B cell (primary cell): Measurements from ENCODE around the gene VPS9D1. TPM values are rescaled to one million over a fixed set of nuclear protein-coding genes. Genes with fewer than 3 reads are reported as not detected.

Experiments
- ATAC-seq: fragments of 200-7000 bp; cut with Tn5 transposase; one replicate; pipeline ENCODE4 v1.10.0; 2021; ENCODE audit warnings: low read depth, mild to moderate bottlenecking, moderate number of reproducible peaks, moderate library complexity
- CTCF ChIA-PET: fragments of 350-600 bp; sonication (Branson Sonifier 250); formaldehyde crosslinking; loops from one replicate; lab custom pipeline; 2021; ENCODE audit warnings: antibody characterized with exemption, inconsistent platforms; lab: Charles Lee
- POLR2A ChIA-PET: fragments of 350-600 bp; sonication (Branson Sonifier 250); formaldehyde crosslinking; loops from one replicate; lab custom pipeline; 2021; ENCODE audit warnings: antibody characterized with exemption; lab: Charles Lee
- DNase-seq: peaks from one replicate; pipeline ENCODE4 v3.0.0; 2013
- H2AFZ ChIP-seq: 2 replicates; pipeline ENCODE4 v1.6.1; 2012; ENCODE audit warnings: mild to moderate bottlenecking, low read depth, low read length; ENCODE audit not compliant: insufficient read depth, poor library complexity, severe bottlenecking
- H3K27ac ChIP-seq, 2 donors: 1 replicate in 1 of 2; 2 replicates in 1 of 2; pipeline ENCODE4 v1.5.1; 2012 to 2013; ENCODE audit warnings: low read length in 2 of 2, mild to moderate bottlenecking in 2 of 2, moderate library complexity in 1 of 2
- H3K27me3 ChIP-seq, 4 experiments: fragments of 200-600 bp in 1 of 4; sonication (generic) in 1 of 4; replicated peaks in 1 of 4; 1 replicate in 2 of 4; 2 replicates in 2 of 4; pipeline versions ENCODE4 v1.6.1 to v1.7.0; 2013 to 2016; ENCODE audit warnings: low read length in 3 of 4, mild to moderate bottlenecking in 2 of 4, mixed read lengths in 1 of 4, moderate library complexity in 1 of 4; ENCODE audit not compliant: insufficient read depth in 4 of 4, control insufficient read depth in 3 of 4; ENCODE audit errors: control extremely low read depth in 1 of 4
- H3K36me3 ChIP-seq, 2 experiments: replicated peaks in 1 of 2; 1 replicate in 1 of 2; 2 replicates in 1 of 2; pipeline versions ENCODE4 v1.6.1 to v1.7.1; 2013; ENCODE audit warnings: low read length in 1 of 2; ENCODE audit not compliant: insufficient read depth in 2 of 2, control insufficient read depth in 1 of 2; ENCODE audit errors: control extremely low read depth in 1 of 2, extremely low read depth in 1 of 2
- H3K4me1 ChIP-seq, 2 donors: fragments of 200-600 bp in 1 of 2; sonication (generic) in 1 of 2; 1 replicate in 1 of 2; 2 replicates in 1 of 2; pipeline versions ENCODE4 v1.5.1 to v1.6.1; 2013 to 2017; ENCODE audit warnings: low read length in 2 of 2; ENCODE audit not compliant: control insufficient read depth in 2 of 2, insufficient read depth in 2 of 2
- H3K4me2 ChIP-seq: replicated peaks from 2 replicates; pipeline ENCODE3; 2012; ENCODE audit warnings: mild to moderate bottlenecking, low read depth, low read length; ENCODE audit not compliant: poor library complexity, severe bottlenecking
- H3K4me3 ChIP-seq, 5 experiments: fragments of 200-600 bp in 1 of 5; sonication (generic) in 1 of 5; 1 replicate in 3 of 5; 2 replicates in 2 of 5; pipeline versions ENCODE4 v1.5.1 to v1.7.0; 2011 to 2016; ENCODE audit warnings: low read length in 4 of 5, mild to moderate bottlenecking in 4 of 5, low read depth in 2 of 5, control low read depth in 1 of 5, moderate library complexity in 1 of 5; ENCODE audit not compliant: insufficient read depth in 1 of 5; ENCODE audit errors: control extremely low read depth in 1 of 5, extremely low read depth in 1 of 5
- H3K79me2 ChIP-seq: fragments of 200-600 bp; sonication (generic); one replicate; pipeline ENCODE4 v1.6.0; 2016; ENCODE audit warnings: low read length; ENCODE audit not compliant: control insufficient read depth, insufficient read depth
- H3K9ac ChIP-seq: fragments of 200-600 bp; sonication (generic); 2 replicates; pipeline ENCODE4 v1.6.1; 2017; ENCODE audit warnings: mild to moderate bottlenecking, low read length, moderate library complexity
- H3K9me3 ChIP-seq, 3 donors: one replicate each; pipeline versions ENCODE4 v1.6.1 to v1.7.1; 2013; ENCODE audit warnings: low read length in 2 of 3; ENCODE audit not compliant: control insufficient read depth in 2 of 3, insufficient read depth in 1 of 3; ENCODE audit errors: control extremely low read depth in 1 of 3
- H4K20me1 ChIP-seq: 2 replicates; pipeline ENCODE4 v1.6.0; 2012; ENCODE audit warnings: mild to moderate bottlenecking, low read length; ENCODE audit not compliant: insufficient read depth, control insufficient read depth, poor library complexity, severe bottlenecking
- H3K27ac Mint-ChIP-seq: one replicate; pipeline ENCODE4 v1.8.0; 2021; ENCODE audit warnings: mixed read lengths
- H3K27me3 Mint-ChIP-seq: one replicate; pipeline ENCODE4 v1.8.0; 2021; ENCODE audit warnings: mixed read lengths
- H3K4me1 Mint-ChIP-seq: one replicate; pipeline ENCODE4 v1.8.0; 2021; ENCODE audit warnings: mixed read lengths
- H3K4me3 Mint-ChIP-seq: one replicate; pipeline ENCODE4 v1.8.0; 2021; ENCODE audit warnings: mixed read lengths
- H3K9me3 Mint-ChIP-seq: one replicate; pipeline ENCODE4 v1.8.0; 2022; ENCODE audit warnings: mixed read lengths; ENCODE audit not compliant: insufficient read depth
- EZH2 ChIP-seq: IDR thresholded peaks from 2 replicates; pipeline ENCODE4 v1.6.1; 2012; ENCODE audit warnings: borderline replicate concordance, low read depth, mild to moderate bottlenecking, moderate library complexity, low read length; ENCODE audit not compliant: insufficient read depth, poor library complexity, severe bottlenecking
- WGBS: methylation state at CpG from one replicate; pipeline ENCODE4 v1.1.5; 2013; ENCODE audit warnings: missing lambda C conversion rate; ENCODE audit not compliant: insufficient coverage; 5-methylcytosine and 5-hydroxymethylcytosine counted together
- intact Hi-C: fragments of 100-400 bp; cut with micrococcal nuclease; formaldehyde crosslinking; loops from one replicate; pipeline ENCODE4 v1.10.0; 2022
- polyA plus RNA-seq: library from polyadenylated mRNA; depleted of rRNA; stranded (reverse); fragments of >200 nt; gene quantifications from 2 replicates; pipeline ENCODE4 v1.2.3, GENCODE V29; 2012
- total RNA-seq, 2 donors: library from RNA; stranded (reverse); fragments of 120-200 nt in 1 of 2; gene quantifications; 1 replicate in 1 of 2; 2 replicates in 1 of 2; pipeline versions ENCODE4 v1.2.3 to v1.2.4, GENCODE V29; 2013 to 2022
- TF ChIP-seq, protein P1 (sequence below): fragments of 200-600 bp; IDR thresholded peaks from one replicate; pipeline ENCODE4 v1.8.0; 2022; ENCODE audit warnings: antibody characterized with exemption, mild to moderate bottlenecking

VPS9D1 gene
- total and polyA plus RNA-seq, 2 donors (not counting 1 experiment from before 2014, with no cell fraction given): 14.6 to 24.0 TPM

DNA sequence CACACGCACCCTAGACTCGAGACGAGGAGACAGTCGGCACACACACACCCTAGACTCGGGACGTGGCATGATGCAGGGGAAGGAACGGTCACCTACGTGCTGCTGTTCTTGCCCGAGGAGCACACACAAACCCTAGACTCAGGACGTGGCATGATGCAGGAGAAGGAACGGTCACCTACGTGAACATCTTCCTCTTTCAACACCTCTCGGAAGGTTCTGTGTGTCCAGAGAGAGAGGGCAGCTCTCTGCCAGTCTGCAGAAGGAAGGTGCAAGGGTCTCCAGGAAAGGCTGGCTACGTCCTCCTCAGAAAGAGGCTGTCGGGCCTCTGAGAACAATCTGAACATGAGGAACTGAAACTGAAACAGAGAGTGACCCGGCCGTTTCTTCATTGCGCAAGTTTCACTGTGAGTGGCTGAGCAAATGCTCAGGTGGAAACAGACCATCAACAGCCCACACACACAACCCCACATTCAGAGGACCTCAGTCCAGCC lies 44.1 kb upstream of the VPS9D1 start:
- Mint-ChIP-seq H3K27ac (peak overlapping the region; percentile 97), H3K4me1 (peaks cover 51% of the 10 kb centered on the region), H3K4me3 (peak overlapping the region; percentile 95), H3K27me3 (no peaks in the 10 kb centered on the region), H3K9me3 (no peaks in the 10 kb centered on the region)
- Histone ChIP-seq H2AFZ (peak overlapping the region; percentile 89), H3K4me3 (peak overlapping the region; percentile 35 to 76 (median 56)), H3K4me1 (peaks cover 37 to 52% of the 10 kb centered on the region in 2 donors), H3K9me3 (no peaks in the 10 kb centered on the region), H3K9ac (peak overlapping the region; percentile 77), H3K27me3 (no peaks in the 10 kb centered on the region), H3K27ac (peak overlapping the region; percentile 67 to 86), H3K79me2 (peaks cover 45% of the 10 kb centered on the region), H3K4me2 (peak overlapping the region; percentile 75), H3K36me3 (peaks cover 0 to 10% of the 10 kb centered on the region in 2 experiments), H4K20me1 (no peaks in the 10 kb centered on the region)
- intact Hi-C loops: loop anchor here (2.0 to 10.0 kb wide), 4 partner anchors 42 to 98 kb away; partner anchors contain the start of genes FANCA and SPATA2L
- no peak for TF ChIP-seq EZH2
- TF ChIP-seq, protein P1, sequence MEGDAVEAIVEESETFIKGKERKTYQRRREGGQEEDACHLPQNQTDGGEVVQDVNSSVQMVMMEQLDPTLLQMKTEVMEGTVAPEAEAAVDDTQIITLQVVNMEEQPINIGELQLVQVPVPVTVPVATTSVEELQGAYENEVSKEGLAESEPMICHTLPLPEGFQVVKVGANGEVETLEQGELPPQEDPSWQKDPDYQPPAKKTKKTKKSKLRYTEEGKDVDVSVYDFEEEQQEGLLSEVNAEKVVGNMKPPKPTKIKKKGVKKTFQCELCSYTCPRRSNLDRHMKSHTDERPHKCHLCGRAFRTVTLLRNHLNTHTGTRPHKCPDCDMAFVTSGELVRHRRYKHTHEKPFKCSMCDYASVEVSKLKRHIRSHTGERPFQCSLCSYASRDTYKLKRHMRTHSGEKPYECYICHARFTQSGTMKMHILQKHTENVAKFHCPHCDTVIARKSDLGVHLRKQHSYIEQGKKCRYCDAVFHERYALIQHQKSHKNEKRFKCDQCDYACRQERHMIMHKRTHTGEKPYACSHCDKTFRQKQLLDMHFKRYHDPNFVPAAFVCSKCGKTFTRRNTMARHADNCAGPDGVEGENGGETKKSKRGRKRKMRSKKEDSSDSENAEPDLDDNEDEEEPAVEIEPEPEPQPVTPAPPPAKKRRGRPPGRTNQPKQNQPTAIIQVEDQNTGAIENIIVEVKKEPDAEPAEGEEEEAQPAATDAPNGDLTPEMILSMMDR: no peak
- ChIA-PET CTCF (interaction anchor here (0.6 to 1.5 kb wide), 3 partner anchors 28 to 77 kb away, joined by 3 to 7 read pairs (median 5); no protein-coding TSS in a partner anchor), POLR2A (interaction anchor here (0.6 to 0.7 kb wide), 2 partner anchors 52 to 93 kb away, joined by 3 read pairs; no protein-coding TSS in a partner anchor)
- DNase-seq: peak; percentile 89
- ATAC-seq: peak; percentile 88
- 7% methylated on average over 18 of the region's 18 CpGs for WGBS
